Measurements from ENCODE around the gene PTPRO. TPM values are rescaled to one million over a fixed set of nuclear protein-coding genes. Genes with fewer than 3 reads are reported as not detected.
"Not testable (repeated sequence)": the region's sequence is repeated elsewhere in the genome, so short reads cannot be mapped to it uniquely, and the experiment has no call there.

The PTPRO gene
- total RNA-seq, 1 donor from 2014 or later: 3.7 TPM

GRCh38 chr12:15608941-15609340 lies 286.6 kb downstream of the PTPRO start:
- ATAC-seq (no peak), DNase-seq (ENCODE audit: low spot score) (no peak)
- intact Hi-C loops (cut with DNase I): no loop called here

DNA sequence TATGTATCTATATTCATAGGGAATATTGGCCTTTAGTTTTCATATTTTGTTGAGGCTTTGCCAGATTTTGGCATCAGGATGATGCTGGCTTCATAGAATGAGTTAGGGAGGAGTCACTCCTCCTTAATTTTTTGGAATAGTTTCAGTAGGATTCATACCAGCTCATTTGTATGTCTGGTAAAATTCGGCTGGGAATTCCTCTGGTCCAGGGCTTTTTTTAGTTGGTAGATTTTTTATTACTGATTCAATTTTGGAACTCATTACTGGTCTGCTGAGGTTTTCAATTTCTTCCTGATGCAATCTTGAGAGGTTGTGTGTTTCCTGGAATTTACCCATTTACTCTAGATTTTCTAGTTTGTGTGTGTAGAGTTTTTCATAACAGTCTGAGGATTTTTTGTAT lies 291.7 kb downstream of the PTPRO start:
- intact Hi-C loops (cut with DNase I): no loop called here
- no peak for DNase-seq (ENCODE audit: low spot score)
- peak; percentile 39 for ATAC-seq

DNA sequence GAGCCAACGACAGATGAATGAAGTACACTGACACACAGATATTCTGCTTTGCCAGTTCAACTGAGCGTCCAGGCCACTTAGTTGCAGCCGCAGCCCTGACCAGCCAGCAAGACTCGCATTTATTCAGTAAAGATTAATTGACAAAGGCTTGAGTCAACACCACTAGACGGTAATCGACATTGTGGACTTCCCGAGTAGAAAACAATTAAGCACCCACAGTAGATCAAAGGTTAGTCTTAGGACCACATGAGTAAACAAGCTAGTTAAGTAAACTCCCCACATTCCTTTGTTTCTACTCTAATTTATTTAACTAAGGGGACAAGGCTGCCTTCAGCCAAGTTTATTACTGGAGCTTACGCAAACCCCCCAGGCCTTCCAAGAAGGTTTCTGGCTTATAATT lies 294.2 kb downstream of the PTPRO start:
- ATAC-seq; intact Hi-C loops (cut with DNase I); DNase-seq (ENCODE audit: low spot score): not testable (repeated sequence)

DNA sequence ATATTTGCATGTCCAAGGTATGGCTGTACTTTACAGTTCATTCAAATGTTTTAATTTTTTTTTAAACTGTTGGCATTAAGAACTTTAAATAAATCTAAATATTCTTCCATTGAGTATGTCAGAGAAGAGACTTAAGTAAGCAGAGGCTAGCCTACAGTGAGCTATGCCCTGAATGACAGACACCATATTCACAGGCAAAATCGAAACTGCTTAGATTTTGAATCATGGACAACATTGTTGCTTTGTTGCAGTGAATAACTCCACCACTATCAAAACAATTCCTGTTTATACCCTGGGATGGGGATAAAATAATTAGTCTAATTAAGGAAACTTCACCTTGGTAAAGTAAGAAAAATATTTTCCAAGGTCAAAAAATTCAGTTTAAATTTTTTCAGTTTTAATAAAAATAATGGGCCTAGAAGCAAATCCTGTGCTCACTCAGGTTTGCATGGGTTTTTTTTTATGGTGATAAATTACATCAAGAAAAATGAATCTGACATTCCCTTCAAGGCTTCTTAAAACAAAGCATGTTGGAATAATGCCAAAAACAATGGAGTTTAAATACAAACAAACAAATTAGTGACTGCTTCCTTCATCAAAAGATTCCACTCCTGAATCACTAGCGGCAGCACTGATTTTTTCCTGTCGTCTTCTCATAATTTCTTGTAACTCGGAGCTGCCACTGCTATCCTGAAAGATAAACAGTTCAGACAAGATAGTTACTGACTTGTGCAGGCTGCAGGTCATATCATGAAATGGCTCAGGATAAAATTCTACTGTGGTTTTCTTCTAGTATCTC lies 298.6 kb downstream of the PTPRO start:
- ATAC-seq (no peak), DNase-seq (ENCODE audit: low spot score) (no peak)
- intact Hi-C loops (cut with DNase I): no loop called here

GRCh38 chr12:15625075-15625474 lies 302.8 kb downstream of the PTPRO start:
- no peak for ATAC-seq
- intact Hi-C loops (cut with DNase I): no loop called here
- no peak for DNase-seq (ENCODE audit: low spot score)

GRCh38 chr12:15627995-15628945 lies 306.0 kb downstream of the PTPRO start:
- peak; percentile 39 for ATAC-seq

DNA sequence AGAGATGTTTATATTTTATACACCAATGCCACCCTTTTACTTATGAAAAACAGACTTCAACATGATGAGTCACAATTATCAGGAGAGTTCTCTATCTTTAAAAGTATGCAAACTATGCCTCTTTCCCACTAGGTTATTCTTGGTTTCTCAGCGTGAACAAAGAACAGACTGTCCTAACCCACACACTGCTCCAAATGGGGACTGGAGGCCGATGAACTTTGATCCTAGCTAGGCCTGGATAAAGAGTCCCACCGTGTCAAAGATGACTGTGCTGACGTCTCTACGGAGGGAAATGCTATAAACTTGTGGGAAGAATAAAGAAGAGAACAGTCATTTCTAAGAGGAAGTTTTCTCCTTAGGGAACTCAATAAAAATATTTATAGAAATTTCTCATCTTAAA lies 306.8 kb downstream of the PTPRO start:
- DNase-seq (ENCODE audit: low spot score) (peak; percentile 72), ATAC-seq (peak; percentile 99)
- intact Hi-C loops (cut with DNase I): no loop called here

More at GRCh38 chr12:15627995-15628945, 306.0 kb downstream of the PTPRO start:
- intact Hi-C loops (cut with DNase I): no loop called here
- DNase-seq (ENCODE audit: low spot score): no peak

GRCh38 chr12:15629761-15630160 lies 307.5 kb downstream of the PTPRO start:
- intact Hi-C loops (cut with DNase I): no loop called here
- no peak for ATAC-seq
- no peak for DNase-seq (ENCODE audit: low spot score)

DNA sequence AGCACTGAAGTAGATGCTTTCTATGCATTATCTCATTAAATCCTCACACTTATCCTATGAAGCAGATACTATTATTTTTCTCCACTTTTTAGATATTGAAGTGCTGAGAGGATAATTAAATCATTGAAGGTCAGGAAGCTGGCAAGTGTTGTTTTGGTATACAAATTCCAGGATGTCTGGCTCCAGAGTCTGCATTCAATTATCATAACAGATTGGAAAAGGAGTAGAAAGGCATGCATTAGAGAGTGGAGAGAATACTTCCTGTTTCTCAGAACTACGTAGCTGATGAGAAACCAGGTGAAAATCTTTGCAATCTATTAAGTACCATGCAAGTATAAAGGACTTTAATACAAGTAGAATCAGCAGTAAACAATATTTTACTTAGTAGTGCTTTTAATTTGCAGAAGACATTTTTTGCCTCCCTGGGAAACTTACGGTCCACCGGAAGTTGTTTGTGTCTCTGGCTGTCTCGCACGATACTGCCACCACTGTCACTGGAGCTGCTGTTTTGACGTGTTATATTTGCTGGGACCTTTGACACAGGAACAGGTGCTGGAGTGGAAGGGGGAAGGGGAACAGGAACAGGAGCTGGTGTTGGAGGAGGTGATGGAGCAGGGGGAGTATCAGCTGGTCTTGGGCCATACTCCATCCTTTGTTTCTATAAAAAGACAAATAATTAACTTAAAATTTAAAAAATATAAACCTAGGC lies 308.9 kb downstream of the PTPRO start:
- DNase-seq (ENCODE audit: low spot score): no peak
- ATAC-seq: no peak
- intact Hi-C loops (cut with DNase I): no loop called here

GRCh38 chr12:15632708-15633107 lies 310.4 kb downstream of the PTPRO start:
- no peak for ATAC-seq

GRCh38 chr12:15633201-15633600 lies 310.9 kb downstream of the PTPRO start:
- ATAC-seq (no peak), DNase-seq (ENCODE audit: low spot score) (no peak)
- intact Hi-C loops (cut with DNase I): no loop called here

More at GRCh38 chr12:15632708-15633107, 310.4 kb downstream of the PTPRO start:
- DNase-seq (ENCODE audit: low spot score): no peak
- intact Hi-C loops (cut with DNase I): no loop called here

DNA sequence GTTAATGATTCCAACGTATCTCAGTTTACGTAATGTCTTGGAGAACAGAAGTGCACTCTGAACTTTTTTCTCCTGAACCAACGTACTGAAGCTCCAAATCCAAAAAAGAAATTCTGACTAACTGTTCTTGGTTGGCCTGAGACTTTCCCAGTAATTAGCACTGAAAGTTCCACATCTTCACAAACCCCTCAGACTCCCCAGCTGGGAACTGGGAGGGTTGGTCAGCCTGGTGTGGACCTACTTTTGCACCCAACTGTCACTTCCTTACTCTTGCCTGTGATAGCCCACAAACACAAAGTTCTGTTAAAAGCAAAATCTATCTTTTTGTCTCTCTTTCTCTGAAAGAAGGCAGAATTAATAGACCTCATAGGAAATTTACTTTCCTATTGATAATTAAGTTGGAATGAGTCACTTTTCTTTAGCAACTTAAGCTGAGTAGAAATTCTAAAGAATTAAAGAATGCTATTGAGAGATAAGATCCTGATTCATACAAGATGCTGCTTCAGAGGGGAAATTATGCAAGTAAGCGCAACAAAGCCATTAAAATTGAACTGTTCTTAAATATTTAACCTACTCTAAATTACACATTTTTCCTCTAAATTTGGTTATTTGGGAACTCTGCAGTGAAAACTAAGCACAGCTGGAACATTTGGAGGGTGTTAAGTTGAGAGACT lies 311.8 kb downstream of the PTPRO start:
- intact Hi-C loops (cut with DNase I): no loop called here
- ATAC-seq (no peak), DNase-seq (ENCODE audit: low spot score) (no peak)

GRCh38 chr12:15636060-15636890 lies 314.0 kb downstream of the PTPRO start:
- intact Hi-C loops (cut with DNase I): no loop called here
- ATAC-seq: no peak
- no peak for DNase-seq (ENCODE audit: low spot score)

- DNase-seq (ENCODE audit: low spot score) (no peak), ATAC-seq (no peak)
- intact Hi-C loops (cut with DNase I): no loop called here
Measured at GRCh38 chr12:15638231-15638630, 315.9 kb downstream of the PTPRO start.

- intact Hi-C loops (cut with DNase I): no loop called here
- DNase-seq (ENCODE audit: low spot score) (no peak), ATAC-seq (no peak)
Measured at GRCh38 chr12:15644700-15645099, 322.4 kb downstream of the PTPRO start.

DNA sequence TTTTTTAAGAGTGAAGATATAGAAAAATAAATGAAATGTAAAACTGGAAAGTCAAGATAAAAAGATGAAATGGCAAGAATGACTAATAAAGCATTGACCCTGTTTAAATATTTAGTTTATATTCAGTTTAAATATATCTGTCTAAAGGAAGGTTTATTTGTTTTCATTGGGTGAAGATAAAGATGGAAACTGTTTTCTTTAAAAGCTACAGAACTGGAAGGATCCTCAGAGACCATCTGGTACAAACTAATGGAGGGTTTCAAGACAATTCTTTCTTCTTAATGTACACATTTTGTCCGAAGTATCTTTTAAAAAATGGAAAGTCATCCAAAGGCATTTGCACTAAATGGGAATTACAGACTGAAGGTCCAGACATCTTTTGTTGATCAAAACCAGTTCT lies 324.3 kb downstream of the PTPRO start:
- ATAC-seq (no peak), DNase-seq (ENCODE audit: low spot score) (no peak)
- intact Hi-C loops (cut with DNase I): no loop called here

All from sciatic nerve (tissue), 2 donors.